SK-N-SH (cell line): ENCODE data around the gene FAT1. TPM values are rescaled to one million over a fixed set of nuclear protein-coding genes. Genes with fewer than 3 reads are reported as not detected.

ENCODE experiments used
- CTCF ChIA-PET: fragments of 300-600, 350-600 bp; formaldehyde crosslinking; extraction: SDS; loops from one replicate; lab custom pipeline; 2021; lab: Yijun Ruan, JAX
- POLR2A ChIA-PET: fragments of 350-600 bp; sonication (Branson Sonifier 250); formaldehyde crosslinking; extraction: SDS; loops from one replicate; lab custom pipeline; 2020; ENCODE audit warnings: antibody characterized with exemption, inconsistent platforms; lab: Yijun Ruan, JAX
- DNase-seq: peaks from one replicate; pipeline ENCODE4 v3.0.0; 2012
- H2AFZ ChIP-seq: fragments of 200-600 bp; sonication (generic); 2 replicates; pipeline ENCODE4 v1.8.1; 2016; ENCODE audit warnings: antibody characterized with exemption, mild to moderate bottlenecking, low read depth
- H3F3A ChIP-seq: fragments of 200-600 bp; sonication (generic); replicated peaks from 2 replicates; pipeline ENCODE3; 2016; ENCODE audit warnings: antibody characterized with exemption, mild to moderate bottlenecking; ENCODE audit not compliant: insufficient read depth
- H3K27ac ChIP-seq, 2 experiments: fragments of 200-500 bp in 1 of 2; fragments of 200-600 bp in 1 of 2; sonication (Bioruptor generic) in 1 of 2; sonication (generic), shearing (Covaris generic) in 1 of 2; 2 replicates each; pipeline versions ENCODE4 v1.5.1 to v1.6.1; 2014 to 2016; ENCODE audit warnings: low read depth in 2 of 2, inconsistent platforms in 1 of 2, low read length in 1 of 2, mild to moderate bottlenecking in 1 of 2, mixed read lengths in 1 of 2
- H3K27me3 ChIP-seq: fragments of 200-600 bp; sonication (generic), shearing (Covaris generic); 2 replicates; pipeline ENCODE4 v1.6.1; 2016; ENCODE audit warnings: mixed run types; ENCODE audit not compliant: insufficient read depth
- H3K36me3 ChIP-seq, 2 experiments: fragments of 200-500 bp in 1 of 2; fragments of 200-600 bp in 1 of 2; sonication (Bioruptor generic) in 1 of 2; sonication (generic) in 1 of 2; replicated peaks in 1 of 2; 2 replicates each; pipeline versions ENCODE3 to v1.5.1; 2014 to 2016; ENCODE audit warnings: low read length in 1 of 2, mild to moderate bottlenecking in 1 of 2; ENCODE audit not compliant: insufficient read depth in 2 of 2, control insufficient read depth in 1 of 2
- H3K4me1 ChIP-seq, 2 experiments: fragments of 200-500 bp in 1 of 2; fragments of 200-600 bp in 1 of 2; sonication (Bioruptor generic) in 1 of 2; sonication (generic), shearing (Covaris generic) in 1 of 2; 2 replicates each; pipeline versions ENCODE4 v1.5.1 to v1.6.1; 2014 to 2016; ENCODE audit warnings: low read depth in 1 of 2, low read length in 1 of 2, mixed run types in 1 of 2; ENCODE audit not compliant: insufficient read depth in 2 of 2, control insufficient read depth in 1 of 2
- H3K4me2 ChIP-seq: fragments of 200-600 bp; sonication (generic), shearing (Covaris generic); 2 replicates; pipeline ENCODE4 v1.6.1; 2017; ENCODE audit warnings: mixed run types
- H3K4me3 ChIP-seq, 2 experiments: fragments of 200-500 bp in 1 of 2; fragments of 200-600 bp in 1 of 2; sonication (Bioruptor generic) in 1 of 2; sonication (generic), shearing (Covaris generic) in 1 of 2; 2 replicates each; pipeline versions ENCODE4 v1.5.1 to v1.8.1; 2014 to 2016; ENCODE audit warnings: low read depth in 2 of 2, inconsistent platforms in 1 of 2, low read length in 1 of 2, mild to moderate bottlenecking in 1 of 2, mixed read lengths in 1 of 2, moderate library complexity in 1 of 2
- H3K79me2 ChIP-seq: fragments of 200-600 bp; sonication (generic); 2 replicates; pipeline ENCODE4 v1.8.1; 2017; ENCODE audit warnings: mild to moderate bottlenecking; ENCODE audit not compliant: insufficient read depth
- H3K9ac ChIP-seq: fragments of 200-600 bp; sonication (generic); 2 replicates; pipeline ENCODE4 v1.6.1; 2017; ENCODE audit warnings: mixed run types
- H3K9me2 ChIP-seq: fragments of 200-600 bp; sonication (generic); 2 replicates; pipeline ENCODE4 v1.6.1; 2017; ENCODE audit warnings: mixed run types
- H3K9me3 ChIP-seq: fragments of 200-600 bp; sonication (generic); 2 replicates; pipeline ENCODE4 v1.6.1; 2017; ENCODE audit warnings: mixed run types, mild to moderate bottlenecking, moderate library complexity
- H4K20me1 ChIP-seq: fragments of 200-600 bp; sonication (generic); 2 replicates; pipeline ENCODE4 v1.6.1; 2017; ENCODE audit warnings: mild to moderate bottlenecking, mixed run types; ENCODE audit not compliant: insufficient read depth
- CHD2 ChIP-seq: fragments of 150-350 bp; IDR thresholded peaks from 2 replicates; pipeline ENCODE4 v1.6.1; 2018; ENCODE audit warnings: low read length; ENCODE audit not compliant: partially characterized antibody
- FOXJ3 ChIP-seq: sonication (generic); formaldehyde crosslinking; IDR thresholded peaks from 2 replicates; pipeline ENCODE4 v1.5.1; 2020; ENCODE audit warnings: mild to moderate bottlenecking, missing genetic modification reagents
- FOXM1 ChIP-seq: IDR thresholded peaks from 2 replicates; pipeline ENCODE4 v1.4.0; 2012; ENCODE audit warnings: low read depth, mild to moderate bottlenecking
- GABPA ChIP-seq: IDR thresholded peaks from 2 replicates; pipeline ENCODE4 v1.4.0; 2012; ENCODE audit warnings: low read depth, mild to moderate bottlenecking
- MEF2A ChIP-seq: IDR thresholded peaks from 2 replicates; pipeline ENCODE4 v1.4.0; 2012; ENCODE audit warnings: low read depth, borderline replicate concordance
- NFIC ChIP-seq: IDR thresholded peaks from 2 replicates; pipeline ENCODE4 v1.4.0; 2012; ENCODE audit warnings: borderline replicate concordance
- NRF1 ChIP-seq: IDR thresholded peaks from 2 replicates; pipeline ENCODE4 v1.6.1; 2012; ENCODE audit warnings: low read depth, mild to moderate bottlenecking, low read length
- RAD21 ChIP-seq: IDR thresholded peaks from 2 replicates; pipeline ENCODE4 v1.6.1; 2012; ENCODE audit warnings: mild to moderate bottlenecking, low read length
- RCOR1 ChIP-seq: fragments of 150-350 bp; IDR thresholded peaks from 2 replicates; pipeline ENCODE4 v1.6.1; 2017; ENCODE audit warnings: antibody characterized with exemption, low read length
- RXRA ChIP-seq: IDR thresholded peaks from 2 replicates; pipeline ENCODE4 v1.4.0; 2012; ENCODE audit warnings: low read depth, mild to moderate bottlenecking, borderline replicate concordance
- SIN3A ChIP-seq: IDR thresholded peaks from 2 replicates; pipeline ENCODE4 v1.6.1; 2012; ENCODE audit warnings: low read depth, mild to moderate bottlenecking, low read length, moderate library complexity, borderline replicate concordance
- TAF1 ChIP-seq: IDR thresholded peaks from 2 replicates; pipeline ENCODE4 v1.6.1; 2012; ENCODE audit warnings: low read depth, mild to moderate bottlenecking, low read length, moderate library complexity, borderline replicate concordance
- TCF12 ChIP-seq: IDR thresholded peaks from 2 replicates; pipeline ENCODE4 v1.4.0; 2012
- TEAD4 ChIP-seq: IDR thresholded peaks from 2 replicates; pipeline ENCODE4 v1.4.0; 2012; ENCODE audit warnings: mild to moderate bottlenecking, borderline replicate concordance; ENCODE audit not compliant: insufficient read depth
- WGBS: methylation state at CpG from one replicate; pipeline ENCODE4 v1.1.6; 2017; ENCODE audit warnings: low lambda C conversion rate; 5-methylcytosine and 5-hydroxymethylcytosine counted together
- polyA plus RNA-seq, 3 experiments: library from polyadenylated mRNA; depleted of rRNA; stranded (reverse); fragments of >200 nt; gene quantifications; 2 replicates each; pipeline ENCODE4 v1.2.3, GENCODE V29; 2012
- TF ChIP-seq, protein P1 (sequence below): IDR thresholded peaks from 2 replicates; pipeline ENCODE4 v1.4.0; 2012; ENCODE audit warnings: low read depth, borderline replicate concordance
- TF ChIP-seq, protein P2 (sequence below): fragments of 150-350 bp; IDR thresholded peaks from 2 replicates; pipeline ENCODE4 v1.6.1; 2016; ENCODE audit warnings: mild to moderate bottlenecking, low read depth, low read length

FAT1 gene
- polyA plus RNA-seq, 1 of the 3 experiments (the other 2 are of a cell fraction): 41.3 TPM

DNA sequence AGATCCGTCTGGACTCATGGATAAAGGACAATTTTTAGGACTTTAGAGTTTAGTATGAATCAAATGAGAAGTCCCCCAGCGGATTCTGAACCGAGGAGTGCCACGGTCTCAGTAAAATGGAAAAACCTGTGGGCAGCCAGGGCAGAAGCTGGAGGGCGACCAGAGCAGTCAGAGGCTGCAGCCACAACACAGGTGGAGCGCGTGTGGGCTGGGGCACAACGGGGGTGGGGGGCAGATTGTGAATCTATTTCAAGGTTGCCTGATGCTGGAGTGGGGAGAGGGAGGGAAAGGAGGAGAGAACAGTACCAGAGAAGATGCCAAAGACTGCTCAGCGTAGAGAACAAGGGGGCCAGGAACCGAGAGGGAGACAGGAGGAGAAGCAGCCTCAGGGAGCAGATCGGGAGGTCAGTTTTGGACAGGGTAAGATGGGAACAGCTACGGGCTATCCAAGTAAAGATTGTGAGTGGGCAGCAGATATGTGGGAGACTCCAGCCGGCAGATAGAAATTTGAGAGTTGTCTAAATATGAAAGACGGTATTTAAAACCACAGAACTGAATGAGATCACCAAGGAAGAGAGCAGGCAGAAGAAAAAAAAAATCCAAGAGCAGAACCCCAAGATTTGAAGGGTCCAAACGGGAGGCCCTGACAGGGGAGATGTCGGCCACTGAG lies 9.5 kb downstream of the FAT1 start:
- peaks cover 98% of the 10 kb centered on the region for H3K79me2 ChIP-seq
- ChIA-PET CTCF (no interaction called here), POLR2A (no interaction called here)
- no peak for TF ChIP-seq SIN3A
- TF ChIP-seq FOXM1: no peak
- no peak for TF ChIP-seq TCF12
- TF ChIP-seq, protein P1, sequence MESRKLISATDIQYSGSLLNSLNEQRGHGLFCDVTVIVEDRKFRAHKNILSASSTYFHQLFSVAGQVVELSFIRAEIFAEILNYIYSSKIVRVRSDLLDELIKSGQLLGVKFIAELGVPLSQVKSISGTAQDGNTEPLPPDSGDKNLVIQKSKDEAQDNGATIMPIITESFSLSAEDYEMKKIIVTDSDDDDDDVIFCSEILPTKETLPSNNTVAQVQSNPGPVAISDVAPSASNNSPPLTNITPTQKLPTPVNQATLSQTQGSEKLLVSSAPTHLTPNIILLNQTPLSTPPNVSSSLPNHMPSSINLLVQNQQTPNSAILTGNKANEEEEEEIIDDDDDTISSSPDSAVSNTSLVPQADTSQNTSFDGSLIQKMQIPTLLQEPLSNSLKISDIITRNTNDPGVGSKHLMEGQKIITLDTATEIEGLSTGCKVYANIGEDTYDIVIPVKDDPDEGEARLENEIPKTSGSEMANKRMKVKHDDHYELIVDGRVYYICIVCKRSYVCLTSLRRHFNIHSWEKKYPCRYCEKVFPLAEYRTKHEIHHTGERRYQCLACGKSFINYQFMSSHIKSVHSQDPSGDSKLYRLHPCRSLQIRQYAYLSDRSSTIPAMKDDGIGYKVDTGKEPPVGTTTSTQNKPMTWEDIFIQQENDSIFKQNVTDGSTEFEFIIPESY: no peak
- H3K9ac ChIP-seq: no peak overlapping the region
- no peaks in the 10 kb centered on the region; the same call in 1 of the 2 replicates for H3K27me3 ChIP-seq
- no peak overlapping the region for H3K4me3 ChIP-seq
- no peaks in the 10 kb centered on the region for H3K36me3 ChIP-seq
- no peaks in the 10 kb centered on the region; a peak in 1 of 4 replicates for H3K4me1 ChIP-seq
- DNase-seq: no peak
- no peak overlapping the region for H3K4me2 ChIP-seq
- no peak overlapping the region for H2AFZ ChIP-seq
- 52% methylated on average over 16 of the region's 16 CpGs for WGBS
- no peaks in the 10 kb centered on the region for H3K9me3 ChIP-seq
- H3F3A ChIP-seq: no peaks in the 10 kb centered on the region
- no peak overlapping the region for H3K27ac ChIP-seq
- no peaks in the 10 kb centered on the region for H3K9me2 ChIP-seq
- H4K20me1 ChIP-seq: peaks cover 29% of the 10 kb centered on the region

DNA sequence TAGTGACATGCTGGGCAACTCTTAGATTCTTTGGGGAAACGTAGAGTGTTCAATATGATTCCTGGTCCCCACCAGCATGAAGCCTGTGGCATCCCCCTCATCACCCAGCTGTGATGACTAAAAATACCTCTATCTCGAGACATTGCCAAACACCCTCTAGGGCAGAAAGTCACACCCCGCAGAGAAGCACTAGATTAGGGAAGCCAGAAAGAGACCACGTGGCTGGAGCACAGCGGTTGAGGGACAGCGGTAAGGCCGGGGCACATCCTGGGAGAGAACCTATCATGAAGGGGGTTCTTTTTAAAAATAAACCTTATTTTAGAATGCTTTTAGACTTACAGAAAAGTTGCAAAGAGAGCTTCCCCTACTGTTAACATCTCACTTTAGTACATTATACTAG lies 11.0 kb downstream of the FAT1 start:
- no peak for TF ChIP-seq RAD21
- TF ChIP-seq CHD2: no peak
- no peak for TF ChIP-seq GABPA
- Histone ChIP-seq H3K9ac (no peak overlapping the region), H3F3A (no peaks in the 10 kb centered on the region), H3K36me3 (peaks cover 5 to 9% of the 10 kb centered on the region in 2 experiments), H3K4me1 (no peaks in the 10 kb centered on the region; a peak in 1 of 4 replicates), H3K27me3 (no peaks in the 10 kb centered on the region; the same call in 1 of the 2 replicates), H3K27ac (no peak overlapping the region), H3K9me2 (no peaks in the 10 kb centered on the region), H3K4me2 (no peak overlapping the region), H3K4me3 (no peak overlapping the region), H3K9me3 (no peaks in the 10 kb centered on the region), H4K20me1 (peaks cover 29% of the 10 kb centered on the region), H3K79me2 (peaks cover 98% of the 10 kb centered on the region), H2AFZ (no peak overlapping the region)
- POLR2A ChIA-PET: no interaction called here
- CTCF ChIA-PET: no interaction called here
- no peak for DNase-seq
- whole genome bisulfite sequencing: 60% methylated on average over 6 of the region's 7 CpGs

DNA sequence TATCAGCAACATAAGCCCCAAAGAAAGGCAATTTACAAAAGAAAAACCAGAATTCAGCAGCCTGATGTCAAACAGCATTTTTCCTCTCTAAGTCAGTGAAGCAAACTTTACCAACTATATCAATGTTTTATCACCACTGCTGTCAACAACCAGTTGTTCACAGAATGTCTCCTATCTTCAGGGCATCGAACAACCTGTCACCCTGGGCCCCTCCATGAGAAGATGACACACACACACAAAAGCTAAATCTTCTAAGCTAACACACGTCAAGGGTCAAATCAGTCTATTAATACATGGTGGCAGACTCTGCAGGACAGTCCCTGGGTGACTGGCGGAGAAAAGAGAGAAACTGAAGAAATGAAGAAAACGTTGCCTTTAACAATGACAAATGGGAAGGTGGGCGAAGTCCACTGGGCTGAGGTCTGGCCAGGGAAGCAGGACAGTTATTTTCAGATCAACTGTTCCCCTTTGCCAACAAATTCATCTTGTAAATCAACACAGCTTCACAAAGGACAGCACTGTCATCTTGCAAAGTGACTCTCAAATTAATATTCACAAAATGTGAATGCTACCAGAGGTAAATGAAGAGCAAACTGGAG lies 13.0 kb downstream of the FAT1 start:
- H3K9me3 ChIP-seq: no peaks in the 10 kb centered on the region
- TF ChIP-seq NRF1: no peak
- no peak for TF ChIP-seq FOXJ3 (CRISPR knock-in tag)
- TF ChIP-seq NFIC: no peak
- no peak for TF ChIP-seq TCF12
- TF ChIP-seq, protein P2, sequence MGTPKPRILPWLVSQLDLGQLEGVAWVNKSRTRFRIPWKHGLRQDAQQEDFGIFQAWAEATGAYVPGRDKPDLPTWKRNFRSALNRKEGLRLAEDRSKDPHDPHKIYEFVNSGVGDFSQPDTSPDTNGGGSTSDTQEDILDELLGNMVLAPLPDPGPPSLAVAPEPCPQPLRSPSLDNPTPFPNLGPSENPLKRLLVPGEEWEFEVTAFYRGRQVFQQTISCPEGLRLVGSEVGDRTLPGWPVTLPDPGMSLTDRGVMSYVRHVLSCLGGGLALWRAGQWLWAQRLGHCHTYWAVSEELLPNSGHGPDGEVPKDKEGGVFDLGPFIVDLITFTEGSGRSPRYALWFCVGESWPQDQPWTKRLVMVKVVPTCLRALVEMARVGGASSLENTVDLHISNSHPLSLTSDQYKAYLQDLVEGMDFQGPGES: no peak
- no peak for TF ChIP-seq SIN3A
- TF ChIP-seq MEF2A: no peak
- no peak for TF ChIP-seq RCOR1
- TF ChIP-seq TAF1: no peak
- no peak for TF ChIP-seq RAD21
- no peak for TF ChIP-seq TEAD4
- TF ChIP-seq RXRA: no peak
- peaks cover 98% of the 10 kb centered on the region for H3K79me2 ChIP-seq
- H3K9ac ChIP-seq: no peak overlapping the region
- no peak for DNase-seq
- no peak overlapping the region for H3K4me2 ChIP-seq
- no peaks in the 10 kb centered on the region; a peak in 1 of 4 replicates for H3K4me1 ChIP-seq
- no peaks in the 10 kb centered on the region for H3K9me2 ChIP-seq
- CTCF ChIA-PET: interaction anchor here (1.1 to 1.9 kb wide), 2 partner anchors 9 to 15 kb away, joined by 3 to 4 read pairs; no protein-coding TSS in a partner anchor
- H4K20me1 ChIP-seq: peaks cover 26% of the 10 kb centered on the region
- H3K4me3 ChIP-seq: no peak overlapping the region
- H3K27ac ChIP-seq: no peak overlapping the region
- H3K27me3 ChIP-seq: no peaks in the 10 kb centered on the region; the same call in 1 of the 2 replicates
- H2AFZ ChIP-seq: no peak overlapping the region
- POLR2A ChIA-PET: no interaction called here
- 42% methylated on average over 5 of the region's 5 CpGs for WGBS
- no peaks in the 10 kb centered on the region for H3F3A ChIP-seq
- peaks cover 5 to 11% of the 10 kb centered on the region in 2 experiments for H3K36me3 ChIP-seq
